ENCODE data around the gene STK38L. TPM values are rescaled to one million over a fixed set of nuclear protein-coding genes. Genes with fewer than 3 reads are reported as not detected.

The STK38L gene
- total RNA-seq, 1 donor from 2014 or later: 15.7 TPM

- no peak for DNase-seq (ENCODE audit: low read depth)
These were observed 32.2 kb downstream of the STK38L start for GRCh38 chr12:27276275-27276674.

- DNase-seq (ENCODE audit: low read depth): peak; percentile 33
These were observed 33.8 kb downstream of the STK38L start for GRCh38 chr12:27277846-27278260.

GRCh38 chr12:27279826-27280225 lies 35.7 kb downstream of the STK38L start:
- no peak for DNase-seq (ENCODE audit: low read depth)

GRCh38 chr12:27280412-27280811 lies 36.3 kb downstream of the STK38L start:
- no peak for DNase-seq (ENCODE audit: low read depth)

- DNase-seq (ENCODE audit: low read depth): no peak
These were observed 38.7 kb downstream of the STK38L start for GRCh38 chr12:27282754-27283153.

GRCh38 chr12:27284021-27284420 lies 39.9 kb downstream of the STK38L start:
- no peak for DNase-seq (ENCODE audit: low read depth)

- peak; percentile 10 for DNase-seq (ENCODE audit: low read depth)
These were observed 40.7 kb downstream of the STK38L start for GRCh38 chr12:27284751-27285150.

- no peak for DNase-seq (ENCODE audit: low read depth)
These were observed 41.3 kb downstream of the STK38L start for GRCh38 chr12:27285403-27285802.

GRCh38 chr12:27289414-27289813 lies 45.3 kb downstream of the STK38L start:
- DNase-seq (ENCODE audit: low read depth): no peak

GRCh38 chr12:27290501-27291168 lies 46.5 kb downstream of the STK38L start:
- no peak for DNase-seq (ENCODE audit: low read depth)

GRCh38 chr12:27291862-27292261 lies 47.8 kb downstream of the STK38L start:
- peak; percentile 13 for DNase-seq (ENCODE audit: low read depth)

- DNase-seq (ENCODE audit: low read depth): no peak
These were observed 48.6 kb downstream of the STK38L start for GRCh38 chr12:27292718-27293117.

GRCh38 chr12:27293463-27293862 lies 49.4 kb downstream of the STK38L start:
- no peak for DNase-seq (ENCODE audit: low read depth)

- no peak for DNase-seq (ENCODE audit: low read depth)
These were observed 52.6 kb downstream of the STK38L start for GRCh38 chr12:27296674-27297073.

GRCh38 chr12:27297566-27297965 lies 53.5 kb downstream of the STK38L start:
- no peak for DNase-seq (ENCODE audit: low read depth)

GRCh38 chr12:27299102-27299501 lies 55.0 kb downstream of the STK38L start:
- no peak for DNase-seq (ENCODE audit: low read depth)

GRCh38 chr12:27300226-27300625 lies 56.1 kb downstream of the STK38L start:
- DNase-seq (ENCODE audit: low read depth): no peak

GRCh38 chr12:27303139-27304111 lies 59.3 kb downstream of the STK38L start:
- DNase-seq (ENCODE audit: low read depth): no peak

- no peak for DNase-seq (ENCODE audit: low read depth)
These were observed 60.8 kb downstream of the STK38L start for GRCh38 chr12:27304856-27305255.

GRCh38 chr12:27305673-27306456 lies 61.8 kb downstream of the STK38L start:
- peak; percentile 71 for DNase-seq (ENCODE audit: low read depth)

GRCh38 chr12:27309293-27309994 lies 65.4 kb downstream of the STK38L start:
- DNase-seq (ENCODE audit: low read depth): no peak

GRCh38 chr12:27309995-27310315 lies 65.9 kb downstream of the STK38L start:
- no peak for DNase-seq (ENCODE audit: low read depth)

Data from renal cortical epithelial cell (primary cell).